Measurements from ENCODE around the gene AKAP6.

The AKAP6 gene, protein sequence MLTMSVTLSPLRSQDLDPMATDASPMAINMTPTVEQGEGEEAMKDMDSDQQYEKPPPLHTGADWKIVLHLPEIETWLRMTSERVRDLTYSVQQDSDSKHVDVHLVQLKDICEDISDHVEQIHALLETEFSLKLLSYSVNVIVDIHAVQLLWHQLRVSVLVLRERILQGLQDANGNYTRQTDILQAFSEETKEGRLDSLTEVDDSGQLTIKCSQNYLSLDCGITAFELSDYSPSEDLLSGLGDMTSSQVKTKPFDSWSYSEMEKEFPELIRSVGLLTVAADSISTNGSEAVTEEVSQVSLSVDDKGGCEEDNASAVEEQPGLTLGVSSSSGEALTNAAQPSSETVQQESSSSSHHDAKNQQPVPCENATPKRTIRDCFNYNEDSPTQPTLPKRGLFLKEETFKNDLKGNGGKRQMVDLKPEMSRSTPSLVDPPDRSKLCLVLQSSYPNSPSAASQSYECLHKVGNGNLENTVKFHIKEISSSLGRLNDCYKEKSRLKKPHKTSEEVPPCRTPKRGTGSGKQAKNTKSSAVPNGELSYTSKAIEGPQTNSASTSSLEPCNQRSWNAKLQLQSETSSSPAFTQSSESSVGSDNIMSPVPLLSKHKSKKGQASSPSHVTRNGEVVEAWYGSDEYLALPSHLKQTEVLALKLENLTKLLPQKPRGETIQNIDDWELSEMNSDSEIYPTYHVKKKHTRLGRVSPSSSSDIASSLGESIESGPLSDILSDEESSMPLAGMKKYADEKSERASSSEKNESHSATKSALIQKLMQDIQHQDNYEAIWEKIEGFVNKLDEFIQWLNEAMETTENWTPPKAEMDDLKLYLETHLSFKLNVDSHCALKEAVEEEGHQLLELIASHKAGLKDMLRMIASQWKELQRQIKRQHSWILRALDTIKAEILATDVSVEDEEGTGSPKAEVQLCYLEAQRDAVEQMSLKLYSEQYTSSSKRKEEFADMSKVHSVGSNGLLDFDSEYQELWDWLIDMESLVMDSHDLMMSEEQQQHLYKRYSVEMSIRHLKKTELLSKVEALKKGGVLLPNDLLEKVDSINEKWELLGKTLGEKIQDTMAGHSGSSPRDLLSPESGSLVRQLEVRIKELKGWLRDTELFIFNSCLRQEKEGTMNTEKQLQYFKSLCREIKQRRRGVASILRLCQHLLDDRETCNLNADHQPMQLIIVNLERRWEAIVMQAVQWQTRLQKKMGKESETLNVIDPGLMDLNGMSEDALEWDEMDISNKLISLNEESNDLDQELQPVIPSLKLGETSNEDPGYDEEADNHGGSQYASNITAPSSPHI (N-terminal part only)

DNA sequence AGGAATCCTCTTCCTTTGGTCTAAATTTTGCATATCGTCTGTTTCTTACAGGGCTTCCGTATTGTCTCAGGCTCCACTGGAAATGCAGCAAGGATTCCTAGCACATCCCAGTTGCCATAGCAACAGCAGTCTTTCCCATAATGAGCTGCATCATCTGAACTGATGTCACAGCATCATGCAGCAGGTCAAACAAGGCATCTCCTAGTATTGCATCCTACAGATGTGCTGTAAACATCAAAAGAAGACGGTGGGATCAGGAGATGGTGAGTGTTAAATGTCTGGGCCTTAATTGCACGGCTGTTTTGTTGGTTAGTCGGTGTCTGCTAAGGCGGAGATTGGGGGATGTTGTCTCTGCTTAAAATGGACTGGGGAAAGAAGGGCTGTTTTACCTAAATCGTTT is at the start of gene AKAP6:
TSS of gene AKAP6 (plus strand) at position 153 of the 400 bp plus-strand sequence. CDS start 104,196 bp downstream, outside the sequence.
- DNase-seq, result no peak

DNA sequence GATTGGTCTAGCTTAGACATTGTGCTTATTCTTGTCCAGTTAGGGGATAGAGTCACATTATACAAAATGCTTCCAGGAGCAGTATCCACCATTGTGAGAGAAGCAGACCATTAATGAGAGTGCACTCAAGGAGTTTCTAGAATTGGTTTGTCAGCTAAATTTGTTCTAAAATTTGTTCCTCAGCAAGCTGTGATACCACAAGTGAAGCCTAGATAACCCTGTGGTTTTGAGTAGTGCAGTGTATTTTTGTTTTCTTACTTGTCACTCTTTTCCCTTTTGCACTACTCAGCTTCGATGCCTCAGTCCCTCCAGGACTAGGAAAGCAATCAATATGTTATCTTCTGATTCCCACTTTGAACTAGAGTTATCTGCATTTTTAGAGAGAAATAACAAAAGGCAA is 42.5 kb upstream of the AKAP6 start:
- no peak for DNase-seq

DNA sequence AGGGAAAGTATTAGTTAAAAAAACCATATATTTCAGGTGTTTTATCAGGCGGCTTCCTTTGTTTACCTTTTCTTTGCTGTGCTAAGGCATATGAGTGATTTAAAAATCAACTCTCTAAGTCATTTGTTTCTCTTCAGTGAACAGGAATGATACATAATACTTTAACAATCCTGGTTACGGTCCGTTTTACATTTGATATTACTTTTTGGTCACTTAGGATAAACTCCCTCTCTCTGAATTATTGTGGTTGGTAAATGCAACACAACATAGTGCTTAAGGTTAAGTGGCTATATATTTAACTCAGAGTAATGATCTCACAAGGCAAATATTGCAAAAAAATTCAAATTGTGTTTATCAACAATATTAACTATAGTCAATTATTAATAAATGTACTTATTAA is 32.7 kb upstream of the AKAP6 start:
- DNase-seq, result no peak

DNA sequence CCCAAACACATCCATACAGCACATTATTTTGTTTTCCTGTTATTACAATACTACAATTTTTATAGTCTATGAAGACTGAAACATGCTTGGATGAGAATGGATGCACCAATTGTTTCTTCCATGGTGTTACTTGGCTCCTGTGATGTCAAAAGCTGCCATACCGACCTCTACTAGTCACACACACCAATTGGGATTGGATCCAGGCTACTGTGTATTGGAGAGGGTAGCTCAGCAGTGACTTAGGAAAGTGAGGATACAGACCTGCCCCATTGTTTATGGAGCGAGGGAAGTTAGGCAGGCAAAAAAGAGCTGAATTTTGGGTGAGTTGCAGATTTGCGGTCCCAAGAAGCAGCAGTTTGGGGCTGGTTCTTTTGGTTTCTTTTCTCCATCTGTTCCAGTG is 30.8 kb upstream of the AKAP6 start:
- DNase-seq, result no peak

DNA sequence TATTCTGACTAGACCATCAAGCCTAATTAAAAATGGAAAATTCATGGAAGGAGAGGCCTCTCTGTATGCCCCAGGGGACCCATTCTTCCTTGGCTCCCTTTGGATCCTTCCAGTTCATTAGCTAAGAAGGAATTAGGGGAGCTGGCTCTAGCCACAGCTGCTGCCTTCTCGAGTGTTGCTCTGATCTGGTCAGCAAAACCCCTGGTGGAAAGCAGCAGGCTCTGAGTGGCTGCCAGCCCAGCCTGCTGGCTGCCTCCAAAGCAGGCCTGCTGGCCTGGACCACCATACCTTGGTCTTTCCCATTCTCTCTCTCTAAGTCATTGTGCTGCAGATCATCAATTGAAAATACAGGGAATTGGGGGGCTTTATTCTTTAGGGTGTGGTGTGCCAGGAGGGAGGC is 29.0 kb upstream of the AKAP6 start:
- no peak for DNase-seq

DNA sequence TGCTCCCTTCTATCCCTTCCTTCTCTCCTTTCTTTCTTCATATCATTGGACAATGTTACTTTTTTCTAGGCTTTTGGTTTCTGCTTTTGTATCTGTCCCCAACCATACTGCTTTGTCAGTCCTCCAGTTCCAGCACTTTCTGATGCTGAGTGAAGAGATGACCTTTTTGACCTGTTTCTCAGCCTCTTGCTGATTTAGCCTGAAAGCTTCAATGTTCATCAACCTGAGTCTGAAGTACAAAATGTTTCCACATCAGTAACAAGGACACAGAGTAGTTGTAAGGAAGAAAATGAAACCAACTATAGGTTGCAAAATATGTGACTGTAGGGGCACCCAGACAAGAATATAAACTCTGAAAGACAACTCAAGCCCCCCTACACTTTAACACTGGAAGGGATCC is 25.2 kb upstream of the AKAP6 start:
- no peak for DNase-seq

DNA sequence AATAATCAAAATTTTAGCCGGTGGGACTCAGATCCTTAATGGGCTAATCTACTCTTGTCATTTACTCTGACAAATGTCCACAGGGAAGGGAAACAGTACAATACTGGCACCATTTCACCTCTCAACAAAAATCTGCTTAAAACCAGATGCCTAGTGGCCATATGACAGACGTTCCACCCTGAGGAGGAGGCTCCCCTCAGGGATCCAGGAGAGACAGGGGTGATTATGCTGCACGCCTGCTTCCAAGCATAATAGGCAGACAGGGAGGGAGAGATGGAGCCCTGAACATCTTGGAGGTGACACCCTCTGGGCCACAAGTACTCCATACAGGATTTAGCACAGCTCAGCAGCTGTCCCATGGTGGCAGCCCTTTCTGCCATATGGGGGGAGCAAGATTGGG is 24.8 kb upstream of the AKAP6 start:
- DNase-seq, result no peak

DNA sequence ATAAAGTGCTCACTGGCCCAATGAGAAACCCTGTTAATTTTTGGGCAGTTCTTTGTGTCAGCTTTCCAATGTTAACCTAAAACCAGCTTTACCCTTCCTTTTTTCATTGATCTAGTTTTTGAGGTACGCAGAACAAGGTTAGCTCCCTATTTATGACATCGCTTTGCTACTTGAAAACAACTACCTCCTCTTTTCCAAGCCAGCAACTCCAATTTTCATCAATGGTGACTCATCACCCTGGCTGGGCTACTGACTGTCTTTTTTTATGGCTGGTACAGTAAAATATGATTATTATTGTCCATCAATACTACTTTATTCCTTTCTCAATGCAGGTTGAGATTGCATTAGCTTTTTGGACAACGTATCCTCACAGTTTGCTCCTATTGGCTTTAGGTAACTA is 22.5 kb upstream of the AKAP6 start:
- no peak for DNase-seq

DNA sequence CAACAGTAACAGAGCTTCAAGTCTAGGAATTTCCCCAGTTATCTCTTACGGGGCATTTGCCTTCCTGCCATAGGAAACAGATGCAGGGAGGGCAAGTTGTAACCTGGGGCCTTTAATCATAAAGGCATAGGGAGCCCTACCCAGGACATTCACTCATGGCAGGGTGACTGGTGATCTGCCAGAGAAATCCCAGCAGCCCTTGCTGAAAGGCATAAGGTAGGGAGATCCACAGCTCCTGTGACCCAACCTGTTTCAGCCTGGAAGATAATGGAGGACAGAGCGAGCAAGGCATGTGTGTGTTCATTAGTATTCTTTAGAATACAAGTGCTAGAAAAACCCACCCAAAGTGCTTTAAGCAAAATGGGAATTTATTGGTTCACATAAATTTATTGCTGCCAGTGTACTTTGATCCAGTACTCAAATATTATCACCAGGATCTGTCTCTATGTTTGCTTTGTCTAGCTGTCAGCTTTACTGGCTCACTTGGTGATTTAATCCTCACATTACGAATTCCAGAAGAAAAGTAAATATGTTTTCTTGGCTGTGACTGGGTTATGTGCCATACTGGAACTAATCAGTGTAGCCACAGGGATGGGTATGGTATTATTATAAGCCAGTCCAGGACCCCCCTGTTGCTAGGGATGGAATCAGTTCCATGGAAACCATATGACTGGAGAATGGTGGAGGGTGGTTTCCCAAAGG is 21.1 kb upstream of the AKAP6 start:
- no peak for DNase-seq

DNA sequence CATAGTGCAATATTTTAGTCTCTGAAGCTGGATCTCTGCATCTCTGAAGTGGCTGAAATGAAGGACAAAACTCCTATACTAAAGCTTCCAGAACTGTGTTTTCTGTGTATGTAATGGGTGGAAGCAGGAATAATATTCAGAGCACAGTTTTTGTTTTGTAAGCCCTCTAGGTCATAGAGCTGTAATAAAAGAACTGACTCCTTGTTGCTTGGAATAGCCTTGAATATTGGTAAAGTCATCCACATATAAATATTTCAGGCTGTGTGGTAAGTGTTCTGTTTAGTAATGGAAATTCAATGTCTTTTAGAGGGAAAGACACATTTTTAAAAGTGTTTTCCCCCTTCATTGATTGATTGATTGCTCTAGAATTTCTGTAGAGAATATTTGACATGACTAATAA is 18.2 kb upstream of the AKAP6 start:
- DNase-seq, result no peak

DNA sequence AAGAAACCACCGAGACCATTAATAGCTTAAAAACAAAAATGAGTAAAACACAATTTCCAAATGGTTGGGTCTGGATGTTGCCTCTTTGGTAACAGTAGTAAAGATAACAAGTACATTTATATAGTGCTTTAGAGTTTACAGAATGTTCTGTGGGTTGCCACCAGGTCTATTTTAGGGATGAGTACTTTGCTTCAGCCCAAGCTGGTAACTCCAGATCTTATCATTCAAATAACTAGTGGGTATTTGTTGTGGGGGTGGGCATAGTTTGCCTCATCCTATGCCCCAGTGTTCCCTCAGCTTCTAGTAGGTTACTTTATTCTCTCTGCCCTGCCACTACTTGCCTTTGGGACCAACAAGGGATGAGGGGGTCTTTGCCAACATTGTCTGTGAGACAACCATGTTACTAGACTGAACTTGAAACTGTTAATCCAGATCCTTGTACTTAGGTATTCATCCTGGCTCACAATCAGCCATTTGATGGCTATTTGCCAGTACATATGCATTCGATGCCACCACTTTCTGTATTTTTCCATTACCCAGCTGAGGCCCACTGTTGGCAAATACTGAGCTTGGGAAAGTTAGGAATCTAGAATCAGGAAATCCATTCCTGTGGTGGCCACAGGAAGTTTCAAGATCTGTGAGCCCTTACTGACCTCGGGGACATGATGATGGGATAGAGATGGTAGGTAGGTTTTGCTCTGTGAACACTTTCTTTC is 17.6 kb upstream of the AKAP6 start:
- no peak for DNase-seq

DNA sequence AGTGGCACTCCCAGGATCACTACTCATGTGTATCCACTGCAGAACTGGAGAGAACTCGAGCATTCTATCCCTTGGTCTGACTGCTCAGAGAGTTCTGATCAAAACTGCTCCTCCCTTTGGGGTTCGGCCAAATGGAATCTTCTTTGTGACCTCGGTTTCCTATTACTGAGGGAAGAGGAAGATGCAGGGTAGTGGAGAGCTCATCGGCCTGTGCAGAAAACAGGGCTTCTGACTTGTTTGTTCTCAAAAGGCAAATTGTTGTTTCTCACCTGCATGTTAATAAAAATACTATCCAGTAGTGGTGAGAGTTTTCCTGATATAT is 17.1 kb upstream of the AKAP6 start:
- DNase-seq, result no peak

DNA sequence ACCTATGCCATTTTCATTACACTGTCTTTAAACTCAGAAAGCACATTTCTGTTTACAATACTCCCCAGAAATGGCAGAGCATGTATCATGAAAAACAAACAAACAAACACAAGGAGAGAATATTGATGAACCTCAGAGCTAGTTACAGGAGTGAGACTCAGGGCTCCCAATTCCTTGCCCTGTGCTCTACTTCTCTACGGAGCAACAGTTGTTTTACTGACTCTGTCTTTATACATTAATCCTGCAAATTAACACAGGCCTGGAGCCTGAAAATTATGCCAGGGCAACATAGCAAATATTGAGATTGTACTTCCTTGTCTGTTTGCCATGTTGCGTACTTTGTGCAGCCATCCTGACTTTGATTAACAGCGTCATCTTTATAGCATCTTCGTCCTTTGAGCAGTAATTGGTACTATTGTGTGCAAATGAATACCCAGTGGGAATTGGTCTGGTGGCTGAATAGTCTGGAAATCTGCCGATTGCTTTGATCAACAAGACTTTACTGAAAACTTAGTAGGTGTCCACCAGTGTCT is 15.2 kb upstream of the AKAP6 start:
- DNase-seq, result no peak

DNA sequence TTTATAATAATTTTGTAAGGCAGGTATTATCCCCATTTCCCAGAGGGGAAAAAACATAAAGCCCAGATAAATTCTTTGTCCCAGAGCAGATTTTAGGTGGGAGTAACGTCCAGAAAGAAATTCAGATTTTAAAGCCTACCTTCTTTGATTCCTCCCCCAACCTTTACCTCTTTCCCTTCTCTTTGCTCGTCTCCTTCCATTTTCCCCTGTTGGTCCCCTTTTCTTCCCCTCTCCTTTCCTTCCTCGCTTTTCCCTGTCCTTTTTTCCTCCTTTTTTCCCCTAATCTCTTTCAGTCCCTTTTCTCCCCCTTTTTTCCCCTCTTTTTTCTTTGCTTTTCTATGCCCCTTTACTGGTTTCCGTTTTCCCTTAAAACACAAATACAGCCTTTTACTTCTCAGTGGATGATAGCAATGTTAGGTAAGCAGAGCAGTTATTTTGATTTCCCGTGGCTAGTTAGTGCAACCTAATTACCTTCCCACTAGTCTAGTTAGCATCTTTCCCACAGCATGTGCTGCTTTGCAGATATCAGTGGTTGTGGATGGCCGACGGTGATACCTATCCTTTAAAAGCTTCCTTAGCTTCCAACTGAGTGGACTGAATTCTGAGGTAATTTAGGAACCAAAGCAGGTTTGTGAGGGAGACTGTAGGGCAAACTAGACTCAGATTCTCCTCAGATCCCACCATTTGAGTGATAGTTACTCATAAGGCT is 10.9 kb upstream of the AKAP6 start:
- DNase-seq, result no peak

DNA sequence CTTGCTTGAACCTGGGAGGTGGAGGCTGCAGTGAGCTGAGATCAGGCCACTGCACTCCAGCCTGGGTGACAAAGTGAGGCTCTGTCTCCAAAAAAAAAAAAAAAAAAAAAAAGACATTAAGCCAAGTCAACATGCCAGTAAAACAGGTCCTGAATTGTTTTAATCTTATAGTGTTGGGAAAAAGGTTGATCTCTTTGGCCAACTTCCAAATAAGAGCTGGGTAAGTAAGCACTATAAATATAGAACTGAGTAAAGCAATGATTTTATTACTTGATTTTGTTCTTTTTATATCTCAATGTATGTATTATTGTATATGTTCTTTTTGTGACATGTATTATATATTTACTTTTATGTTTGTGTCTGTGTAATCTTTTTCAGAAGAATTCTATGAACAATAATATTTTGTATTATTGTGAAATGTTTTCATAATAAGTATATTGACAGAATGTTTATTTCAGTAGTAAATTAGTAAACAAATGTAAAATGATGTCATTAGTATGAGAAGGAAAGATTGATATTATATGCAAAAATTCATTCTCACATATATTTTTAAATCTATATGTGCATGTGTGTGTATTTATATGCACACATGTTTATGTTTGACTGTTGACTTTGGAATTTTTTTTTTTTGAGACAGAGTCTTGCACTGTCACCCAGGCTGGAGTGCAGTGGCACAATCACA is 9.6 kb upstream of the AKAP6 start:
- DNase-seq, result no peak

DNA sequence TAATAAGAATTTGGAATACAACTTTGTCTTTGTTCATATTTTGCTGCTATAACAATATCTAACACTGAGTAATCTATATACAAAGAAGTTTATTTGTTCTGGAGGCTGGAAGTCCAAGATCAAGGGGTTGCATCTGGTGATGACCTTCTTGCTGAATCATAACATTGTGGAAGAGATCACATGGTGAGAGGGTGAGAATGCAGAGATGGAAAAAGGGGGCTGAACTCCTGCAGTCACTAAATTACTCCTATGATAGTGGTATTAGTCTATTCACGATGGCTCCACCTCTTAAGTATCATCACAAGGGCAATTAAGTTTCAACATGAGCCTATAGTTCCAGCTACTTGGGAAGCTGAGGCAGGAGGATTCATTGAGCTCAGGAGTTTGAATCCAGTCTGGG is 4.5 kb upstream of the AKAP6 start:
- DNase-seq, result no peak

DNA sequence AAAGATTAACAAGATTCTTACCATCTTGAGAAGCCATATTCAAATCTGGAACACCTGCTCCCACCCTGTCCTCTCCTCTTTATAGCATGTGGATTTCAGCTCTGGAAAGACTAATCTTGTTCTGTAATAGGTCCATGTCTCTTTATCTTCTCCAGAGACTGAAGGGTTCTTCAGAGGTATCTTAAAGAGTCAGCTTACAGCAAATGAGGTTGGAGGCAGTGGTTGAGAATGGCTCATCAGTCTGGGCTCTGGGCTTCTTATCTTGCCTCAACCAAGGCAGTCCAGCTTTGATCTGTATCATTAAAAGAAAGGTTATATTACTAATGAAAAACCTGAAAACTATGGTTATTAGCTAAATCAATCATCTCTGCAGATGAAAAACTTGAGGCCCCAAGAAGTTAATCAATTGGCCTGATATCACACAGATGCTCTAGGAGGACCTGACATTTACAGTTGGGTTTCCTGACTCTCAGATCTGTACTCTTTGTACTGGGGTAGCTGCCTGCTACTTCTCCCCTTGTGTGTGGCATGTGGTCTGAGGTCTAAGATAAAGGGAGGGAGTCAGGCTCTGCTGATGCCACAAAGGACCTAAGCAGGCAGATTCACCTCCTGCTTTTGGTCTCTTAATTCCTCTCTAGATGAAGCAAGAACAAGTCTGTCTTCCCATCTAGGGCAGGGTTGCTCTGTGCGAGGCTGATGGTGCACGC is 1.7 kb upstream of the AKAP6 start:
- DNase-seq, result no peak

DNA sequence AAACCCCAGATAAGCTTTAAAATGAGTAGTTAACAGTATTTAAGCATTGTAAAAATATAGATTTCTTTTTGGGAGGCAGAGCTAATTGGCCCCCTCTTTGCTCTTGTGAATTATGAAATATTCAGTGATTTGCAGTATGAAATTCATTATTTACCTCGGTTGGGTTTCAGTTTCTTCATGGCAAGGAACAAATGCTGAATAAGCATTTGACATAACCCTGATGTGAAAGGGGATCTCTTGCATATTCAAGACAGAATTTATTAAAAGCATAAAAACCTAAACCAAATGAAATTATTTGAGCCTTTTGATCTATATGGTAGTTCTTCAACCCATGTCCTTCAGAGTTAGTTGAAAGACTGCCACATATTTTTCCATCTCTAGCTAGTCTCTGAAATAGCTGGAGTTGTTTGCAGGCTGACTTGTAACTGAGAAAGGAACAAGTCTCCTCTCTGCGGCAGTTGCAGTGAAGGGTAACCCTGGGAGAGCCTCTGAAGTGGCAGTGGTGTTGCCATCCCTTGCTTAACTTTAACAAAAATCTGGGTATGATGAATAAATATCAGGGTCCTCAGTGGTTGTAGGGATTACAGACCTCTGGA is 690 bp downstream of the AKAP6 start:
- no peak for DNase-seq

DNA sequence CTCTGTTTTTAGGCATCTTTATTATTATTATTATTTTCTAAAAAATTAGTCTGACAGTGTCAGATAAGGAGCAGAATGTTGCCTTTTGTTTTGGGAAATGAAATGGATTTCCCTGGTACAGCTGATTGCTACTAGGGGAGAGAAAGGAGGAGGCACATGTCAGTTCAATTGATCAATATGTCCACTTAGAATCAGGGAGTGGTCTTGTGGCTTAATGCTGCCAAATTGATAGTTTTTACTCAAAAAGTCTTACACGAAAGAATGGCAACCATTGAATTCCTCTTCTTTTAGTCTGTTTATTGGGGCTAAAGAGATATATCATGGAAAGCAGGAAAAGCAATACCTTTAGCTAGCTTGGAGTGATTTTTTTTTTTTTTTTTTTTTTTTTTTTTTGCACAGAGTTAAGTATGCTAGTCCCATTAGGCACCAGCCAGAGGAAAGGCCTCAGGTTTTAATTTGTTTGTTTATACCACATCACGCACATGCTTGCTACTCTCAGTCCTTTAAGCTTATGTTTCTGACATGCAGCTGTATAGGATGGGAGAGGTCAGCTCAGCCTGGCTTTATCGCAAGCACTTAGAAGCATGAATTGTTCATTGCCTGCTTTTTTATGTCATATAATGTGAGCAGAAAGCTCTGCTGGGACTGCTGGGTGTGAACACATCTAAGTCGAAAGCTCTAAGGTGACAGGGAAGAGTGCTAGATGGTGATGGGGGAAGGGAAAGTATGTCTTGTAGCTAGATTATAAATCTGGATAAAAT is 1.4 kb downstream of the AKAP6 start:
- DNase-seq, result no peak
